Lower leg skin (tissue), 3 donors: ENCODE data around the gene KRTAP15-1.

Experiments used
- POLR2A ChIP-seq, 2 donors: fragments of 450-650 bp; IDR thresholded peaks; one replicate each; pipeline ENCODE4 v1.6.1; 2016 to 2017; ENCODE audit warnings: antibody characterized with exemption in 2 of 2, mild to moderate bottlenecking in 1 of 2, moderate library complexity in 1 of 2
- TF ChIP-seq, protein P1 (sequence below), 3 donors: fragments of 450-650 bp; IDR thresholded peaks; one replicate each; pipeline ENCODE4 v1.5.1; 2016; ENCODE audit warnings: antibody characterized with exemption in 3 of 3, mild to moderate bottlenecking in 3 of 3, moderate library complexity in 2 of 3

DNA sequence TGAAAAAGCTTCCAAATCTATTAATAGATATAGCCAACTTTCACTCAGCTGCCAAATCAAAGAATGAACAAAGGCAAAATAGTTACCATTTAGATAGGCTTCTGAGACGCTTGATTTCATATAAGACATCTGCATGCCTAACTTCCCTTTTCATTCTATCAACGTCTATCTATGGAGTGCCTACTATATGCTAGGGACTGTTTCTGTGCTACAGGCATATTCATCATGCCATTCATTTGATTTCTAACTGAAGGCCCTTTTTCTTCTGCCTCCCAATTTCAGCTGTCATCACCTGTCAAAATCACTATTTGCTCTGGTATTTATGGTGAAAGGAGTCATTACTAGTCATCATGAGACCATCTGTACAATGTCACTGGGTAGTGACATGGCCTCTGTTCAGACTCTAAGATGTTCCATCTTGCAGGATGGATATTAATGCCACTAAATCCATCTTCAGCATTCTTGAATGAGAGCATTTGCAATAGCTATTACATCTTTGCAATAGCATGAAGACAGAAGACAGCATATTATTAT, 48.5 kb upstream of the KRTAP15-1 start:
- TF ChIP-seq, protein P1, sequence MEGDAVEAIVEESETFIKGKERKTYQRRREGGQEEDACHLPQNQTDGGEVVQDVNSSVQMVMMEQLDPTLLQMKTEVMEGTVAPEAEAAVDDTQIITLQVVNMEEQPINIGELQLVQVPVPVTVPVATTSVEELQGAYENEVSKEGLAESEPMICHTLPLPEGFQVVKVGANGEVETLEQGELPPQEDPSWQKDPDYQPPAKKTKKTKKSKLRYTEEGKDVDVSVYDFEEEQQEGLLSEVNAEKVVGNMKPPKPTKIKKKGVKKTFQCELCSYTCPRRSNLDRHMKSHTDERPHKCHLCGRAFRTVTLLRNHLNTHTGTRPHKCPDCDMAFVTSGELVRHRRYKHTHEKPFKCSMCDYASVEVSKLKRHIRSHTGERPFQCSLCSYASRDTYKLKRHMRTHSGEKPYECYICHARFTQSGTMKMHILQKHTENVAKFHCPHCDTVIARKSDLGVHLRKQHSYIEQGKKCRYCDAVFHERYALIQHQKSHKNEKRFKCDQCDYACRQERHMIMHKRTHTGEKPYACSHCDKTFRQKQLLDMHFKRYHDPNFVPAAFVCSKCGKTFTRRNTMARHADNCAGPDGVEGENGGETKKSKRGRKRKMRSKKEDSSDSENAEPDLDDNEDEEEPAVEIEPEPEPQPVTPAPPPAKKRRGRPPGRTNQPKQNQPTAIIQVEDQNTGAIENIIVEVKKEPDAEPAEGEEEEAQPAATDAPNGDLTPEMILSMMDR (IDR thresholded peaks at IDR 0.05) = no peak
- TF ChIP-seq POLR2A (IDR thresholded peaks at IDR 0.05) = no peak
